RWPE1 (cell line): ENCODE measurements around the gene WDR49.

Experiments used
- CTCF ChIA-PET: fragments of 350-600 bp; sonication (Branson Sonifier 250); formaldehyde crosslinking; extraction: SDS; loops from one replicate; lab custom pipeline; 2021; lab: Yijun Ruan, JAX
- POLR2A ChIA-PET: fragments of 400-600 bp; formaldehyde crosslinking; extraction: SDS; loops from one replicate; lab custom pipeline; 2020; ENCODE audit warnings: antibody characterized with exemption; ENCODE audit not compliant: low non-redundant PET; lab: Yijun Ruan, JAX
- DNase-seq: peaks from one replicate; pipeline ENCODE4 v3.0.0; 2012; ENCODE audit warnings: low spot score
- H3K27ac ChIP-seq: fragments of 450-650 bp; 2 replicates; pipeline ENCODE4 v1.5.1; 2017
- TF ChIP-seq, protein P1 (sequence below): fragments of 450-650 bp; conservative IDR thresholded peaks from 2 replicates; pipeline ENCODE4 v1.5.1; 2017; ENCODE audit warnings: low read depth, mild to moderate bottlenecking

Gene WDR49

DNA sequence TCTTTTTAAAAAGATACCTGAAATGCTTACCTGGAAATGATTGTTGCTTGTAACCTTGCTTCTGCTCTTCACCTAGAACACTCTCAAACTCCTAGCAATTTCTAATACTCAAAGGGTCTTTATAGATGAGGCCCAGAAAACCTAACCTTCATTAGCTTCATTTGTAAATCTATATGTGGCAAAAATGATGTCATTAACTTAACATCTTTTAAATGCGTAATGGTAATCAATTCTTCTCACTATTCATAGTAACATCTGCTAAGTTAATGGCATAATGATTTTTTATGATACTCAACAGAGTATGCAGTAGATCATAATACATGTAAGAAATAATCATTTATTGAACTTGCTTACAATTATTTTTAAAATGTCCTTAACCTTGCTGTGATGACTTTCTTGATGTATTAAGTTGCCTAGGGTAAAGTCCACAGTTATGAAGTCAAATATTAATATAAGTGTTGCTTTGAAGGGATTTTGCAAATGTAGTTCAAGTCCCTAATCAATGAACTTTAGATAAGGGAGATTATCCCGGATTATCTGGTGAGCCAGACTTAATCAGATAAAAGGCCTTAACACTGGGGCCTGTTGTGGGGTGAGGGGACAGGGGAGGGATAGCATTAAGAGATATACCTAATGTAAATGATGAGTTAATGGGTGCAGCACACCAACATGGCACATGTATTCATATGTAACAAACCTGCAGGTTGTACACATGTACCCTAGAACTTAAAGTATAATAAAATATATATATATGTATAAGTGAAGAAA, 169.8 kb downstream of the WDR49 start:
- CTCF ChIA-PET, result no interaction called here

DNA sequence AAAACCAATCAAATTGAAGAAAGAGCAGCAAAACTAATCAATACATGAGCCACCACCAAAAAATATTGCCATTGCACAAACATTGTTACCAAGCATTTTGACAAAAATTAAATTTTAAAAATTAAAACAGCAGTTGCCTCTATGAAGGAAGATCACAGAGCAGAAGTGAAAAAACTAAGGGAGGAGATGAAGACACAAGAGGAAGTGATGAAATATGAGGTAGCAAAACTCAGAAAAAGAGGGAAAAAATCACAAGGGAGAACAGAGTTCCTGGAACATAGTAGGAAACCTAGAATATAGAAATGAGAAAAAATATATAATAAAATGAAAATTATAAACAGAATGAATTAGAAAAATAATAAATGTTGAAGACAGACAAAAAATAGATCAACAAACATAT, 172.6 kb downstream of the WDR49 start:
- no peak for DNase-seq
- TF ChIP-seq, protein P1, sequence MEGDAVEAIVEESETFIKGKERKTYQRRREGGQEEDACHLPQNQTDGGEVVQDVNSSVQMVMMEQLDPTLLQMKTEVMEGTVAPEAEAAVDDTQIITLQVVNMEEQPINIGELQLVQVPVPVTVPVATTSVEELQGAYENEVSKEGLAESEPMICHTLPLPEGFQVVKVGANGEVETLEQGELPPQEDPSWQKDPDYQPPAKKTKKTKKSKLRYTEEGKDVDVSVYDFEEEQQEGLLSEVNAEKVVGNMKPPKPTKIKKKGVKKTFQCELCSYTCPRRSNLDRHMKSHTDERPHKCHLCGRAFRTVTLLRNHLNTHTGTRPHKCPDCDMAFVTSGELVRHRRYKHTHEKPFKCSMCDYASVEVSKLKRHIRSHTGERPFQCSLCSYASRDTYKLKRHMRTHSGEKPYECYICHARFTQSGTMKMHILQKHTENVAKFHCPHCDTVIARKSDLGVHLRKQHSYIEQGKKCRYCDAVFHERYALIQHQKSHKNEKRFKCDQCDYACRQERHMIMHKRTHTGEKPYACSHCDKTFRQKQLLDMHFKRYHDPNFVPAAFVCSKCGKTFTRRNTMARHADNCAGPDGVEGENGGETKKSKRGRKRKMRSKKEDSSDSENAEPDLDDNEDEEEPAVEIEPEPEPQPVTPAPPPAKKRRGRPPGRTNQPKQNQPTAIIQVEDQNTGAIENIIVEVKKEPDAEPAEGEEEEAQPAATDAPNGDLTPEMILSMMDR, result no peak
- CTCF ChIA-PET, result no interaction called here
- H3K27ac ChIP-seq, result no peak overlapping the region
- POLR2A ChIA-PET, result no interaction called here

More for the DNA sequence above, 169.8 kb downstream of the WDR49 start:
- no peak for DNase-seq
- no peak overlapping the region for H3K27ac ChIP-seq
- TF ChIP-seq, protein P1, result no peak
- POLR2A ChIA-PET, result no interaction called here

DNA sequence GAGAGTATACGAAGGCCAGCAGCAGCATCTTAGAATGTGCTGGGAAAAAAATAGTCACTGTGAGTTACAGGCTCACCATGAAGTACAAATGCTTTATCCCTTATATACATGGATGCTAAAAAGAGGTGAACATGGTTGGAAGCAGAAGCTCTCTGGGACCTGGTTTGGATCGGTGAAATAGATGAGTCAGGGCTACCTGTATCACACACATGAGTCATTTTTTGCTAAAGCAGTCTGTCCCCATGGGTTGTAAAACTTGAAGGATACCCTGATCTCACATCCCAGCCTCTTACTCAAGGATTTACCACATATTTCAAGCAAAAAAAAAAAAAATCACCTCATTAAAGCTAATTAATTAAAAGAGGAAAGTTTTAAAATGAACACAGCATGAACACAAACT, 173.0 kb downstream of the WDR49 start:
- no peak overlapping the region for H3K27ac ChIP-seq
- POLR2A ChIA-PET, result no interaction called here
- TF ChIP-seq, protein P1, result no peak
- DNase-seq, result peak; percentile 7
- CTCF ChIA-PET, result no interaction called here

DNA sequence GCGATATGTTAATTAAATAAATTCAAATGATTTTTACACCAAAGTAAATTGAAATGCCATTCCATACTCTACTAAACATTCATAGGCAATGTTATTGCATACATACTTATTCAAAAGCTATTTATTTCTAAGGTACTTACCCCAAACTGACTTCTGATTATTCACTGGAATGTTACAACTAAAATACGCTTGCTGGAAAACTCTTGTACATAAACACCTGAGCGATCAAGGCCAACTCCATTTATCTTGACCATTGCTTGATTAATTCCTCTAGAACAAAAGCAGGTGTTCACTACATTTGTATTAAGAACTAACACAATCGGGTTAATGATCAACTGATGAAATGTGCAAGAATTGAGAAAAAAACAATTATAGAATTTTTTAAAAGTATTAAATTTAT, 179.9 kb downstream of the WDR49 start, which contains the start of gene SERPINI2:
Gene SERPINI2 (minus strand): TSS at position 180 of the 400 bp plus-strand sequence. CDS start 2,208 bp downstream, outside the sequence.
- ChIA-PET CTCF (no interaction called here), POLR2A (no interaction called here)
- DNase-seq, result no peak
- H3K27ac ChIP-seq, result no peak within 1 kb of the TSS
- TF ChIP-seq, protein P1, result no peak

DNA sequence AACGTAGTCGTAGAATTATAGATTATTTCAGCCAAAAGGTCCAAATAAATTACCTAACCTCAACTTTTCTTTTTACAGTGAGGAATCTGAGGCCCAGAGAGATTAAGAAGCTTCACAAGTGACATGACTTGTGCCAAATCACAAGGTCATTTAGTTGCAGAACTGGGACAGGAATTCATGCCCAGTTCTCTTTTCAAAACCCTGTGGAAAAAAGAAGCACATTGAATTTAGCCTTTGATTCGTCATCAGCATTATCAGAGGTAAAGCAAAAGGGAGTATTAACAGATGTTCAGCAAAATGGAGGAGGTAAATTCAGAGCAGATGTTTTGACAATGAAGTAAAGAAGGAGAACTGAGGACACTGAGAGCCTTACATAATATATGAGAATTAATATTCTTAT, 184.4 kb downstream of the WDR49 start:
- TF ChIP-seq, protein P1, result no peak
- POLR2A ChIA-PET, result no interaction called here
- DNase-seq, result no peak
- CTCF ChIA-PET, result no interaction called here
- no peak overlapping the region for H3K27ac ChIP-seq

DNA sequence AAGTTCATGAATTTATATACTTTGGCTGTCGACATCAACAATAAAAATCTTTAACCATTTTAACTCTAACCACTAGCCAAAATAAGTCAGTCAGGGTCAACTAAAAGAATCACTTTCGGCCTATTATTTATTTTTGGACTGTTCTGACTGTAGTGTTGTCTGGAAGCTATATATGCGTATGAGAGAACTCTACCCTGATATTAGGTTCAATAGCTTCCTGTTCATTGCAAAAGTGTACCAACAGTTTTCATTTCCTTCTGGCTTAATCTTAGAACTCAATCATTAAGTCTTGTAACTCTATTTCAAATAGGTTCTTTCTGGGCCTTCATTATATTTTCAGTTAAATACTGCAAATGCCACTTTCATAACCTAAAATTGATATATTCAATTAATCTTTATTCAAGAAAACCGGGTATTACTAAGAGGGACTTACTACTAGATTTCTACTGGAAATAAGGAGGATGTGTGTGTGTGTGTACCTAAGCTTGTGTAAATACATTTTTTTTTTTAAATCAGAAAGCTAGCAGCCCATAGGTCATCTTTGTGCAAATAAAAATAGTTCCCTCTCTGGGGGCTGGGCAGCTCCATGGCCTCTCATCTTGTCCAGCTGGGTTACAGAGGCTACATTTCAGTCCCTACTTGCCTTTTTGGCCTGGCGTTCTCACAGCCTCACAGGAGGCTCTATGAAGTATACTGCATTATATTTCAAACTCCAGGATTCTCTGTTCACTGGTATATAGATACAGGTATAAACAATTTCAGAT, 185.7 kb downstream of the WDR49 start:
- DNase-seq, result no peak

More for the DNA sequence above, 185.7 kb downstream of the WDR49 start:
- TF ChIP-seq, protein P1, result no peak
- CTCF ChIA-PET, result interaction anchor here (1.2 kb wide), 1 partner anchor 88 kb away, joined by 3 read pairs; the partner anchor contains the start of gene ZBBX
- POLR2A ChIA-PET, result no interaction called here
- H3K27ac ChIP-seq, result no peak overlapping the region
